ENCODE data around the gene CIDEB. TPM values are rescaled to one million over a fixed set of nuclear protein-coding genes. Genes with fewer than 3 reads are reported as not detected.

The CIDEB gene
- total RNA-seq, 1 donor from 2014 or later: 1.9 TPM

- H3K9me3 Mint-ChIP-seq (ENCODE audit: low read depth): no peaks in the 10 kb centered on the region
- no peaks in the 10 kb centered on the region for H3K27me3 Mint-ChIP-seq
- no peak for TF ChIP-seq CTCF (IDR thresholded peaks at IDR 0.05; ENCODE audit: unreplicated experiment)
- no peaks in the 10 kb centered on the region for H3K4me1 Mint-ChIP-seq (ENCODE audit: low read depth)
- no peak for DNase-seq (ENCODE audit: low spot score, unreplicated experiment)
- no peak overlapping the region for H3K4me3 Mint-ChIP-seq (ENCODE audit: low read depth)
- H3K27ac Mint-ChIP-seq: no peak overlapping the region
- H3K36me3 Mint-ChIP-seq (ENCODE audit: insufficient read depth): no peaks in the 10 kb centered on the region
These were observed 49.1 kb downstream of the CIDEB start for GRCh38 chr14:24258548-24259265.

- DNase-seq (ENCODE audit: low spot score, unreplicated experiment): no peak
These were observed 49.7 kb downstream of the CIDEB start for GRCh38 chr14:24258119-24258518.

GRCh38 chr14:24256960-24257359 lies 50.8 kb downstream of the CIDEB start:
- H3K36me3 Mint-ChIP-seq (ENCODE audit: insufficient read depth): no peaks in the 10 kb centered on the region
- no peak for TF ChIP-seq CTCF (IDR thresholded peaks at IDR 0.05; ENCODE audit: unreplicated experiment)
- H3K9me3 Mint-ChIP-seq (ENCODE audit: low read depth): no peaks in the 10 kb centered on the region
- no peaks in the 10 kb centered on the region for H3K4me1 Mint-ChIP-seq (ENCODE audit: low read depth)
- no peak overlapping the region for H3K27ac Mint-ChIP-seq
- DNase-seq (ENCODE audit: low spot score, unreplicated experiment): no peak
- H3K4me3 Mint-ChIP-seq (ENCODE audit: low read depth): no peak overlapping the region
- no peaks in the 10 kb centered on the region for H3K27me3 Mint-ChIP-seq

More at GRCh38 chr14:24258119-24258518, 49.7 kb downstream of the CIDEB start:
- no peaks in the 10 kb centered on the region for H3K9me3 Mint-ChIP-seq (ENCODE audit: low read depth)
- H3K4me3 Mint-ChIP-seq (ENCODE audit: low read depth): no peak overlapping the region
- no peak overlapping the region for H3K27ac Mint-ChIP-seq
- no peak for TF ChIP-seq CTCF (IDR thresholded peaks at IDR 0.05; ENCODE audit: unreplicated experiment)
- H3K4me1 Mint-ChIP-seq (ENCODE audit: low read depth): no peaks in the 10 kb centered on the region
- H3K36me3 Mint-ChIP-seq (ENCODE audit: insufficient read depth): no peaks in the 10 kb centered on the region
- no peaks in the 10 kb centered on the region for H3K27me3 Mint-ChIP-seq

GRCh38 chr14:24255931-24256711 lies 51.7 kb downstream of the CIDEB start:
- no peak for DNase-seq (ENCODE audit: low spot score, unreplicated experiment)
- Mint-ChIP-seq H3K9me3 (ENCODE audit: low read depth) (no peaks in the 10 kb centered on the region), H3K27me3 (no peaks in the 10 kb centered on the region), H3K27ac (no peak overlapping the region), H3K4me3 (ENCODE audit: low read depth) (no peak overlapping the region), H3K4me1 (ENCODE audit: low read depth) (no peaks in the 10 kb centered on the region), H3K36me3 (ENCODE audit: insufficient read depth) (no peaks in the 10 kb centered on the region)
- TF ChIP-seq CTCF (IDR thresholded peaks at IDR 0.05; ENCODE audit: unreplicated experiment): no peak

- H3K36me3 Mint-ChIP-seq (ENCODE audit: insufficient read depth): no peaks in the 10 kb centered on the region
- no peak overlapping the region for H3K4me3 Mint-ChIP-seq (ENCODE audit: low read depth)
These were observed 52.3 kb downstream of the CIDEB start for GRCh38 chr14:24255438-24255837.

More at GRCh38 chr14:24255438-24255837, 52.3 kb downstream of the CIDEB start:
- Mint-ChIP-seq H3K4me1 (ENCODE audit: low read depth) (no peaks in the 10 kb centered on the region), H3K9me3 (ENCODE audit: low read depth) (no peaks in the 10 kb centered on the region), H3K27ac (no peak overlapping the region), H3K27me3 (no peaks in the 10 kb centered on the region)
- no peak for DNase-seq (ENCODE audit: low spot score, unreplicated experiment)
- no peak for TF ChIP-seq CTCF (IDR thresholded peaks at IDR 0.05; ENCODE audit: unreplicated experiment)

Other genes starting within 250 kb of the CIDEB start
- not detected in 2 replicates for gene CPNE6, start 236.4 kb downstream of the CIDEB start, total RNA-seq
- 29.7 and 34.7 TPM in 2 replicates for gene PCK2, start 213.7 kb downstream of the CIDEB start, total RNA-seq
- 79.7 and 80.9 TPM in 2 replicates for gene DCAF11, start 193.2 kb downstream of the CIDEB start, total RNA-seq
- gene NRL, start 193.0 kb downstream of the CIDEB start, total RNA-seq: 2.3 and 2.8 TPM in 2 replicates
- 1.7 and 1.9 TPM in 2 replicates for gene FITM1, start 177.3 kb downstream of the CIDEB start, total RNA-seq
- 101 and 103 TPM in 2 replicates for gene PSME1, start 171.8 kb downstream of the CIDEB start, total RNA-seq
- 22.8 and 22.9 TPM in 2 replicates for gene EMC9, start 166.4 kb downstream of the CIDEB start, total RNA-seq
- 118 and 120 TPM in 2 replicates for gene PSME2, start 161.4 kb downstream of the CIDEB start, total RNA-seq
- gene RNF31, start 160.5 kb downstream of the CIDEB start, total RNA-seq: 99.3 and 104 TPM in 2 replicates
- gene IRF9, start 146.7 kb downstream of the CIDEB start, total RNA-seq: 57.4 and 62.4 TPM in 2 replicates
- gene REC8, start 135.9 kb downstream of the CIDEB start, total RNA-seq: 380 and 408 TPM in 2 replicates
- 54.9 and 56.4 TPM in 2 replicates for gene IPO4, start 119.2 kb downstream of the CIDEB start, total RNA-seq
- 52.9 and 56.2 TPM in 2 replicates for gene TM9SF1, start 112.5 kb downstream of the CIDEB start, total RNA-seq
- 0.29 TPM in 1 of 2 replicates, not detected in the other for gene TSSK4, start 102.3 kb downstream of the CIDEB start, total RNA-seq
- 53.7 and 54.3 TPM in 2 replicates for gene CHMP4A, start 94.5 kb downstream of the CIDEB start, total RNA-seq
- gene MDP1, start 91.9 kb downstream of the CIDEB start, total RNA-seq: 15.2 and 17.7 TPM in 2 replicates
- gene NEDD8, start 75.6 kb downstream of the CIDEB start, total RNA-seq: 161 TPM in 2 replicates
- gene GMPR2, start 75.0 kb downstream of the CIDEB start, total RNA-seq: 73.6 and 86.2 TPM in 2 replicates
- 56.7 and 59.2 TPM in 2 replicates for gene TINF2, start 65.4 kb downstream of the CIDEB start, total RNA-seq
- gene TGM1, start 44.8 kb downstream of the CIDEB start, total RNA-seq: 5.8 and 7.0 TPM in 2 replicates
- gene RABGGTA, start 36.4 kb downstream of the CIDEB start, total RNA-seq: 25.9 and 33.1 TPM in 2 replicates
- gene DHRS1, start 8.2 kb downstream of the CIDEB start, total RNA-seq: 33.4 and 34.4 TPM in 2 replicates
- gene NOP9, start 8.1 kb downstream of the CIDEB start, total RNA-seq: 32.4 and 32.6 TPM in 2 replicates
- 11.0 and 11.3 TPM in 2 replicates for gene LTB4R2, start 2.2 kb upstream of the CIDEB start, total RNA-seq
- 8.4 TPM in 2 replicates for gene LTB4R, start 3.5 kb upstream of the CIDEB start, total RNA-seq
- gene ADCY4, start 27.1 kb upstream of the CIDEB start, total RNA-seq: 0.46 and 0.75 TPM in 2 replicates
- gene RIPK3, start 32.0 kb upstream of the CIDEB start, total RNA-seq: 0.62 and 1.5 TPM in 2 replicates
- 56.6 and 57.6 TPM in 2 replicates for gene NFATC4, start 60.2 kb upstream of the CIDEB start, total RNA-seq
- 38.3 and 40.0 TPM in 2 replicates for gene NYNRIN, start 91.0 kb upstream of the CIDEB start, total RNA-seq
- 1.5 and 1.9 TPM in 2 replicates for gene CBLN3, start 121.7 kb upstream of the CIDEB start, total RNA-seq
- gene KHNYN, start 122.0 kb upstream of the CIDEB start, total RNA-seq: 74.3 and 77.4 TPM in 2 replicates
- 68.1 and 68.2 TPM in 2 replicates for gene SDR39U1, start 134.8 kb upstream of the CIDEB start, total RNA-seq
- gene CMA1, start 200.3 kb upstream of the CIDEB start, total RNA-seq: not detected in 2 replicates

All from progenitor cell of endocrine pancreas (in vitro differentiated cells).